Measurements from ENCODE around the gene RUVBL1. TPM values are rescaled to one million over a fixed set of nuclear protein-coding genes. Genes with fewer than 3 reads are reported as not detected.

RUVBL1 gene
- total RNA-seq, 1 experiment from 2014 or later: 115 TPM

DNA sequence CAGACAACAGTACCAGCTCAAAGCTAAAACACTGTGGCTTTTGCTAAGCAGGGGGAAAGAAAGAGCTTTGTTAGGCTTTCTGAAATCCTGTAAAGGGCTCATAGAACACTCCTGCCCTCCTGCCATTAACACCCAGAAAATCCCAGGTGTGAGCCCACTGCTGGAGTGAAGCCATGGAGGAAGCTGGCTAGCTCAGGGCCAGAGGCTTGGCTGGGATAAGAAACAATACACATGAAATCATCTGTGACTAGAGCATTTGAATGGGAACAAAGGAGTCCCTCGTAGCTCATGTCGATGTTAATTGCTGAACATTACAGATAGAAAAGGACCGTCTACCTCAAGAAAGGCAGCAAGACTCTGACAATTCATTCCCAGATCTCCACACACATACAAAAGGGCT lies 23.5 kb downstream of the RUVBL1 start:
- no peak for TF ChIP-seq EZH2 (IDR thresholded peaks at IDR 0.05; ENCODE audit: low read depth)
- TF ChIP-seq, protein P1, sequence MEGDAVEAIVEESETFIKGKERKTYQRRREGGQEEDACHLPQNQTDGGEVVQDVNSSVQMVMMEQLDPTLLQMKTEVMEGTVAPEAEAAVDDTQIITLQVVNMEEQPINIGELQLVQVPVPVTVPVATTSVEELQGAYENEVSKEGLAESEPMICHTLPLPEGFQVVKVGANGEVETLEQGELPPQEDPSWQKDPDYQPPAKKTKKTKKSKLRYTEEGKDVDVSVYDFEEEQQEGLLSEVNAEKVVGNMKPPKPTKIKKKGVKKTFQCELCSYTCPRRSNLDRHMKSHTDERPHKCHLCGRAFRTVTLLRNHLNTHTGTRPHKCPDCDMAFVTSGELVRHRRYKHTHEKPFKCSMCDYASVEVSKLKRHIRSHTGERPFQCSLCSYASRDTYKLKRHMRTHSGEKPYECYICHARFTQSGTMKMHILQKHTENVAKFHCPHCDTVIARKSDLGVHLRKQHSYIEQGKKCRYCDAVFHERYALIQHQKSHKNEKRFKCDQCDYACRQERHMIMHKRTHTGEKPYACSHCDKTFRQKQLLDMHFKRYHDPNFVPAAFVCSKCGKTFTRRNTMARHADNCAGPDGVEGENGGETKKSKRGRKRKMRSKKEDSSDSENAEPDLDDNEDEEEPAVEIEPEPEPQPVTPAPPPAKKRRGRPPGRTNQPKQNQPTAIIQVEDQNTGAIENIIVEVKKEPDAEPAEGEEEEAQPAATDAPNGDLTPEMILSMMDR (conservative IDR thresholded peaks at IDR 0.05): no peak

DNA sequence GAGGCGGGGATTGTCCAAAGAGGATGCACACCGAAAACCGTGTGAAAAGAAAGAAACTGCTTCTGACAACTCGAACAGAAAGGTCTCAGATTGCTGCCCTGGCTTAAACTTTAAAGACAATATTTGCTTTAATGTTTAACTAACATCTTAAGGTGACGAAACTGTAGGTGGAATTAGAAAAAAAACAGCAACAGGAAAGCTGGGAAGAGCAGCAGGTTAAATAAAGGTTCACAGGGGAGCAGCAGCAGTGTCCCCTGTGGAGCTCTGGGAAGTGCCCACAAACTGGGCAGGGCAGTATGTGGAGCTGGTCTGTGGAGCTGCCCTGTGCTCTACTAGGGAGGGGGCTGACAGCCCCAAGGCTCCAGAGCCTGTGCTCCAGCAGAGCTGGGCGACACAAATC lies 25.4 kb downstream of the RUVBL1 start:
- Histone ChIP-seq H3K4me1 (replicated peaks; ENCODE audit: insufficient read depth) (no peaks in the 10 kb centered on the region), H3K4me3 (no peak overlapping the region), H2AFZ (no peak overlapping the region), H3K9me2 (ENCODE audit: insufficient read depth) (no peaks in the 10 kb centered on the region), H3F3A (ENCODE audit: insufficient read depth, low read depth) (no peaks in the 10 kb centered on the region; the same call in 1 of the 2 replicates), H3K27ac (no peak overlapping the region), H3K27me3 (ENCODE audit: insufficient read depth, low read depth) (no peaks in the 10 kb centered on the region), H4K20me1 (ENCODE audit: insufficient read depth) (peaks cover 42% of the 10 kb centered on the region), H3K36me3 (ENCODE audit: low read depth) (peaks cover 13% of the 10 kb centered on the region; the same call in 1 of the 2 replicates), H3K9me3 (ENCODE audit: insufficient read depth, low read depth) (no peaks in the 10 kb centered on the region), H3K4me2 (no peak overlapping the region), H3K79me2 (ENCODE audit: low read depth) (no peaks in the 10 kb centered on the region)
- intact Hi-C loops (cut with micrococcal nuclease; ENCODE audit: unreplicated experiment): loop anchor here (5.0 to 10.0 kb wide), 2 partner anchors 327 to 484 kb away; no protein-coding TSS in a partner anchor
- TF ChIP-seq, protein P1 (conservative IDR thresholded peaks at IDR 0.05): no peak
- no peak for TF ChIP-seq EZH2 (IDR thresholded peaks at IDR 0.05; ENCODE audit: low read depth)
- ChIA-PET POLR2A (ENCODE audit: unreplicated experiment) (interaction anchor here (0.7 kb wide), 1 partner anchor 690 kb away, joined by 7 read pairs; no protein-coding TSS in a partner anchor), CTCF (interaction anchor here (0.5 to 0.6 kb wide), 2 partner anchors 80 to 185 kb away, joined by 5 read pairs; no protein-coding TSS in a partner anchor)
- no peak for DNase-seq
- no TSS peak for BruUV-seq (replicated peaks)

More for the DNA sequence above, 23.5 kb downstream of the RUVBL1 start:
- Histone ChIP-seq H3K9me2 (ENCODE audit: insufficient read depth) (no peaks in the 10 kb centered on the region), H3K9me3 (ENCODE audit: insufficient read depth, low read depth) (no peaks in the 10 kb centered on the region), H3F3A (ENCODE audit: insufficient read depth, low read depth) (no peaks in the 10 kb centered on the region; the same call in 1 of the 2 replicates), H3K27ac (no peak overlapping the region), H3K36me3 (ENCODE audit: low read depth) (peaks cover 20% of the 10 kb centered on the region; the same call in 1 of the 2 replicates), H3K79me2 (ENCODE audit: low read depth) (no peaks in the 10 kb centered on the region), H3K27me3 (ENCODE audit: insufficient read depth, low read depth) (no peaks in the 10 kb centered on the region), H3K4me1 (replicated peaks; ENCODE audit: insufficient read depth) (no peaks in the 10 kb centered on the region), H4K20me1 (ENCODE audit: insufficient read depth) (peaks cover 37% of the 10 kb centered on the region), H3K4me3 (no peak overlapping the region), H3K4me2 (no peak overlapping the region), H2AFZ (no peak overlapping the region)
- intact Hi-C loops (cut with micrococcal nuclease; ENCODE audit: unreplicated experiment): no loop called here
- ChIA-PET CTCF (interaction anchor here (0.7 kb wide), 1 partner anchor 94 kb away, joined by 6 read pairs; no protein-coding TSS in a partner anchor), POLR2A (ENCODE audit: unreplicated experiment) (no interaction called here)
- BruUV-seq (replicated peaks): no TSS peak
- no peak for DNase-seq

DNA sequence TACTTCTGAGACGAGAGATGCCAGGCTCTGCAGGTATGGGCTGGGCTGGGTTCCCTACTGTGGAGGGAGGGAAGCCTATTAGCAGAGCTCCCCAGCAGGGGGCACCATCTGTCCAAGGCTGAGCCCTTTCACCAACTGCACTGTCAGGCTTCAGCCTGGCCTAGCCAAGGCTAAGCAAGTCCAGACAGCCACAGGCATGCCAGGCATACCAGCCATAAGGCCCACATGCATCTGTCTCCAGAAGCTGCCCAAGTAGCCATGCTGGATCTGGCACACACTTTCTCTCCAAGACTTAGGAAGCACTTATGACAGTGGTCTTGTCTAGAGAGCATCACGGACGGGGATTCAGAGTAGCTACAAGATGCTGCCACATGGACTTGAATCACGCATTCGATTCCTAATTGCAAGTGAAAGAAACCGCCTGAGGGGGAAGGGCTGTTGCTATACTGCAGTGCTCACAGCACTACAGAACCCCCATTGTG lies 28.3 kb downstream of the RUVBL1 start:
- Histone ChIP-seq H3K27me3 (ENCODE audit: insufficient read depth, low read depth) (no peaks in the 10 kb centered on the region), H3K27ac (no peak overlapping the region), H3K4me1 (replicated peaks; ENCODE audit: insufficient read depth) (no peaks in the 10 kb centered on the region), H3K4me3 (no peak overlapping the region), H3K9me2 (ENCODE audit: insufficient read depth) (no peaks in the 10 kb centered on the region), H3K9me3 (ENCODE audit: insufficient read depth, low read depth) (no peaks in the 10 kb centered on the region), H3K36me3 (ENCODE audit: low read depth) (peaks cover 21% of the 10 kb centered on the region), H3K79me2 (ENCODE audit: low read depth) (no peaks in the 10 kb centered on the region), H3K4me2 (no peak overlapping the region), H3F3A (ENCODE audit: insufficient read depth, low read depth) (no peaks in the 10 kb centered on the region; the same call in 1 of the 2 replicates), H2AFZ (no peak overlapping the region), H4K20me1 (ENCODE audit: insufficient read depth) (peaks cover 47% of the 10 kb centered on the region)
- POLR2A ChIA-PET (ENCODE audit: unreplicated experiment): interaction anchor here (0.6 kb wide), 1 partner anchor 690 kb away, joined by 5 read pairs; no protein-coding TSS in a partner anchor
- CTCF ChIA-PET: interaction anchor here (0.5 to 0.9 kb wide), 2 partner anchors 81 to 338 kb away, joined by 4 read pairs; no protein-coding TSS in a partner anchor
- DNase-seq: peak; percentile 56 to 86
- TF ChIP-seq, protein P1 (conservative IDR thresholded peaks at IDR 0.05): peak; percentile 76
- no peak for TF ChIP-seq EZH2 (IDR thresholded peaks at IDR 0.05; ENCODE audit: low read depth)
- intact Hi-C loops (cut with micrococcal nuclease; ENCODE audit: unreplicated experiment): loop anchor here (1.0 to 10.0 kb wide), 5 partner anchors 38 to 513 kb away; no protein-coding TSS in a partner anchor
- BruUV-seq (replicated peaks): no TSS peak
